Right renal cortex interstitium (tissue), 3 donors: ENCODE data around the gene NCAM2. TPM values are rescaled to one million over a fixed set of nuclear protein-coding genes. Genes with fewer than 3 reads are reported as not detected.
"Not testable (repeated sequence)": the region's sequence is repeated elsewhere in the genome, so short reads cannot be mapped to it uniquely, and the experiment has no call there.

Experiments
- DNase-seq, 3 donors: peaks; one replicate each; pipeline ENCODE4 v3.0.0-alpha.2; 2013; ENCODE audit warnings: low read depth in 3 of 3, low spot score in 2 of 3
- polyA plus RNA-seq, 3 donors: library from polyadenylated mRNA; unstranded; fragments of 120-200 nt; gene quantifications; one replicate each; pipeline ENCODE4 v1.2.1, GENCODE V29; 2013; ENCODE audit not compliant: insufficient read length in 3 of 3

The NCAM2 gene
- polyA plus RNA-seq, 3 donors: 7.6 to 16.4 (median 12.6) TPM

DNA sequence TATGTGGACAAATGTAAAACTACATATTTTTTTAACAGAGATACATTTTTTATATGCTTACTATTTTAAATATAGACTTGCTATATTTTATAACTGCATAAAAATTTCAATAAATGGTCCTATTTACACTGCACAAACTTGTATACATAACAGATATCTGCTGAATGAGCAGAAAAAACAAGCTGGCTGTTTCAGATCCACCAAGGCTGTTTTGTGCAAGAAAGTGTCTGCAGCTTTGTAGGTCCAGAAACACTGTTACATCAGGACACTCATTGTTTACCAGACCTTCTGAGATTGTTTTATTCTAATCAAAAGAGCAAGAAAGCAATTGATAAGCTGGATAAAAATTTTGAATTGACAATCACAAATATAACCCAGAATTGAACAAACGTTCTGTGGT, 99.3 kb downstream of the NCAM2 start:
- DNase-seq: no peak

GRCh38 chr21:21101911-21102310, 103.7 kb downstream of the NCAM2 start:
- DNase-seq: no peak

DNA sequence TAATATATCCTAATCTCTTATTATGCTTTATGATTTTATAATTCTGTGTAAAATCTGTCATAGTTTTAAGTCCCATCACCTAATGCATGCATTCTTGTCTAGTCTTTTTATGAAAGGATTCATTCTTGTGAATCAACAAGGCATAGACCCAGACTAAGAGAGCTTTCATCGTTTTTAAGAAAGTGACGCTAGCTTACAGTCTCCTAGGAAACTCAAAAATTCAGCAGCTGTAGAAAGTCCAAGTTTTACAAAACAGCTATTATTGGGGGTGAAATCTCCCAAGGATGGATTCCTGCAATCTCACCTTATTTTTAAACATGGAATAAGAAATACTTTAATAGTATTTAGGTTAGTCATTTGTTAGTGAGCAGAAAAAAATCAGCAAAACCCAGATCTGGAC, 104.7 kb downstream of the NCAM2 start:
- no peak for DNase-seq

DNA sequence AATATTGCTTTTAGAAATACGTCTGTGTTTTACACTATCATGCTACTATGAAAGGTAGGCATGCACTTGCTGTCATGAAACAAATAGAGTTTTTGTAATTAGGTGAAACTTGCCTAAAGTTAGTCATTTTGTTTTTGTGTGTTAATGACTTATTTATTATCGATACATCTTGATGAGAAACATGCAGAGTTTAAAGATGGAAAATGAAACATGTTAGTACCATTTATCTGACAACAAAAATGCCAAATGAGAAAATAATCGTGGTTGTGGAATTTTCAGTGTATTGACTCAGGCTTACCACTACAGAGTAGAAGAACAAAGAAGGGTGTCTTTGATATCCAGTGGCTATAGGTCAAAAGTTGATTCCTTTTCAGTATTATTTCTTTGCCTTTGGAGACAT, 105.5 kb downstream of the NCAM2 start:
- no peak for DNase-seq

- DNase-seq: no peak
These were observed 111.5 kb downstream of the NCAM2 start for GRCh38 chr21:21109736-21110135.

GRCh38 chr21:21111309-21111920, 113.2 kb downstream of the NCAM2 start:
- DNase-seq: no peak

DNA sequence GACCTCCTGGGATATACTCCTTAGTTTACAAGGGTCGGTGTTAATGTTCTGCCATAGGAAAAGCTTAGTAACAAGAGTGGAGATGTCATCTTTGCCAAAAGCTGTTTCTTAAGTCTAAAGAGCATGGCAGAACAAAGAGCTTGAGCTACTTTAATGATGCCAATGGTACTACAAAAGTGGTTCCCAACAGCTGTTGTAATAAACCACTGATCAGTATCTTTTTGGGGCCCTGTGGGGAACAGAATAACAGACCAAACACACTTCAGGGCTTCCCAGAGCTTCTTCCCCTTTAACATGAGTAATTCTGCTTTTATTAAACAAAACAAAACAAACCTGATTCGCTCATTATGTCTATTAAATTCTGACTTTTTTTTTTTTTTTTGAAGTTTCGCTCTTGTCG, 116.3 kb downstream of the NCAM2 start:
- no peak for DNase-seq

DNA sequence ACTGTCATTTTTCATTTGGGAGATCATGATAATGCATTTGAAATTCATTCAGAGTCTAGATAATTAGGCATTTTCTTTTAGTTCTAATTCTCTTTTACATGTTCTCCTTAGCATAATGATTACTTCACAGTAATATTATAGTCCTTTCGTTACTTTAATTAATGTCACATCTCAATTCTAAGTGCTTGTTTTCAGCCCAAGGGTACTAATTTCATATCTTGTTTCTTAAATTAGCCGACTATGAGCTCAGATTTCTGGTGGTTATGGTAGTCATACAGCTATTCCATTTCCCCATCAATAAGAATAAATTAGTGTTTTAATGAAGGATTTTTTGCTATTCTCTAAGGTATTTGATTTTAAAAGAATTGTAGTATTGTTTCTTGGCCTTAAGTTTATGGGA, 120.9 kb downstream of the NCAM2 start:
- DNase-seq: no peak

GRCh38 chr21:21122680-21123079, 124.5 kb downstream of the NCAM2 start:
- DNase-seq: no peak

- DNase-seq: no peak
These were observed 134.2 kb downstream of the NCAM2 start for GRCh38 chr21:21132390-21132789.

- no peak for DNase-seq
These were observed 139.8 kb downstream of the NCAM2 start for GRCh38 chr21:21137986-21138385.

DNA sequence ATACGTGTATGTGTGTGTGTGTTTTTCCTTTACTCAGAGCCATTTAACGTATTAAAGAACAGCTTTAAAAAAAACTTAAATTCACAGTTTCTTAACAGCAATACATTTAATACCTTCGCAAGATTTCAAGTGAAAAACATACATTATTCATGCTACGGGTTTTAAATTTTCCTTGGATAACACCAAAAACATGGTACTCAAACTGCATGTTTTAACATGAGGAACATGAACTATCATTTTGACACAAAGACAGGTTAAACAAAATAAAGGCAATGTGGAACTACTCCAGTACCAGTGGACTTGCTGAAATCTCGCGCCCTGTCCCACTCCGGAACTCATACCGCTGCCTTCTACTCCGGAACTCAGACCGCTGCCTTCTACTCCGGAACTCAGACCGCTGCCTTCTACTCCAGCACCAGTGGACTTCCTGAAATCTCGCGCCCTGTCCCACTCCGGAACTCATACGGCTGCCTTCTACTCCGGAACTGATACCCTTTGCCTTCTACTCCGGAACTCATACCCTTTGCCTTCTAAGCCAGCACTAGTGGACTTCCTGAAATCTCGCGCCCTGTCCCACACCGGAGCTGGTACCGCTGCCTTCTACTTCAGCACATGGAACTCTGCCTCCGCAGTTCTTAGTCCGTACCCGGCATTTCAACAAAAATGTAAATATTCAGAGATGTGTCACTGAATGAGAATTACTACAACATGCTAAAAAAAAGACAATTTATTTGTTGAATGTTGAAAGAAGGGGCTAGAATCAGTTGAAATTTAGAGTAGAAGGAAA, 148.6 kb downstream of the NCAM2 start:
- DNase-seq: no peak

- no peak for DNase-seq
These were observed 149.2 kb downstream of the NCAM2 start for GRCh38 chr21:21147374-21147745.

- DNase-seq: no peak
These were observed 149.8 kb downstream of the NCAM2 start for GRCh38 chr21:21148009-21148408.

- no peak for DNase-seq
These were observed 150.3 kb downstream of the NCAM2 start for GRCh38 chr21:21148514-21148913.

- not testable (repeated sequence) for DNase-seq
These were observed 151.2 kb downstream of the NCAM2 start for GRCh38 chr21:21149445-21149844.

GRCh38 chr21:21151231-21151630, 153.0 kb downstream of the NCAM2 start:
- DNase-seq: no peak

DNA sequence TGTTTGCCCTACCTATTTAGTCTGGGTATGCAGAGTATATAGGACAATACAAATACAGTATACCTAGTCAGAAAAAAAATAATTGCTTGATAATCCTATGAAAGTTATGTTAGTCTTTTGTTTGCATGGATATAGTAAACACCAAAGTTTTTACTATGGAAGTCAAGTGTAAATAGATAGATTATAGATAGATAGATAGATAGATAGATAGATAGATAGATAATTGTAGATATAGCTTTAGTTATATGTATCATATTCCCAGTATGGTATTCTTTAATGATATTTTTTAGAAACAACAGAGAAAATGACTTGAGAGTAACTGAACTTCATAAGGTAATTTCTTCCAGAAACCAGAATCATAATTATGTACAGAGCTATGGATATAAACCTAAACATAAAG, 158.2 kb downstream of the NCAM2 start:
- no peak for DNase-seq

DNA sequence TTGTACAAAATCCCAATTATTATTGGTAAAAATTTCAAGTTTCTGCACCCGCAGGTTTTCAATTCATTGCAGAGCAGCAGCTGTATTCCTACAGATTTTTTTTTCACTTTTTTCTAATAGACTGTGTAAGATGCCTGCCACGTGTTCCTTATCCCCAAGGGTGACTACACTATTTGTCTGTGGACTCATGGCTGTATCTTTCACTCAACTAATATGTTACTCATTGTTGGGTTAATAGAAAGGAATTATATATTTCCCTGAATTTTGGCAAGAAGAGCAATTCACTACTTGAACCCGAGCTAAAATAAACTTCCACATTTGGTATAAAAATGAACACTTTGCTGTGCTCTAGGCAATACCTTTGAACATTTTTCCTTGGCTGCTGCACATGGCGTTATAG, 158.7 kb downstream of the NCAM2 start:
- no peak for DNase-seq

- DNase-seq: no peak
These were observed 160.2 kb downstream of the NCAM2 start for GRCh38 chr21:21158376-21158918.

DNA sequence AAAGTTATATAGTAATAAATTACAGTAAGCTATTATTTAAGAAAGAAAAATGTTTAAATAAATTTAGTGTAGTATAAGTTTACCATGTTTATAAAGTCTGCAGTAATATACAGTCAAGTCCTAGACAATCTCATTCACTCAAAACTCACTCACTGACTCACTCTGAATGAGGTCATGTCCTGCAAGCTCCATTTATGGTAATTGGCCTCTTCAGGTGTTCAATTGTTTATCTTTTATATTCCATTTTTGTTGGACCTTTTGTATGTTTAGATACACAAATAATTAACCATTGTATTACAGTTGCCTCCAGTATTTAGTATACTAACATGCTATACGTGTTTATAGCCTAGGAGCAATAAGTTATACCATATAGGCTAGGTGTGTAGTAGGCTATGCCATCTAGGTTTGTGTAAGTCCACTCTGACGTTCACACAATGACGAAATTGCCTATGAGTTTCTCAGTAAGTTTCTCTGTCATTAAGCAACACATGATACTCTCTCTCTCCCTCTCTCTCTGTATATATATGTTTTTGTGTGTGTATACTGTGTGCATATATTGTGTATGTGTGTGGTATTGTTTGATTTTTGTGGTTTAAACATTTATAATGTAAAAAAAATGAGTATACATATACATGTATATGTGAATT, 161.2 kb downstream of the NCAM2 start:
- no peak for DNase-seq

- no peak for DNase-seq
These were observed 164.6 kb downstream of the NCAM2 start for GRCh38 chr21:21162786-21163185.
